ENCODE measurements around the gene TM9SF1. TPM values are rescaled to one million over a fixed set of nuclear protein-coding genes. Genes with fewer than 3 reads are reported as not detected.

TM9SF1 gene
- total RNA-seq, 2 experiments from 2014 or later = 17.0 to 24.4 TPM

DNA sequence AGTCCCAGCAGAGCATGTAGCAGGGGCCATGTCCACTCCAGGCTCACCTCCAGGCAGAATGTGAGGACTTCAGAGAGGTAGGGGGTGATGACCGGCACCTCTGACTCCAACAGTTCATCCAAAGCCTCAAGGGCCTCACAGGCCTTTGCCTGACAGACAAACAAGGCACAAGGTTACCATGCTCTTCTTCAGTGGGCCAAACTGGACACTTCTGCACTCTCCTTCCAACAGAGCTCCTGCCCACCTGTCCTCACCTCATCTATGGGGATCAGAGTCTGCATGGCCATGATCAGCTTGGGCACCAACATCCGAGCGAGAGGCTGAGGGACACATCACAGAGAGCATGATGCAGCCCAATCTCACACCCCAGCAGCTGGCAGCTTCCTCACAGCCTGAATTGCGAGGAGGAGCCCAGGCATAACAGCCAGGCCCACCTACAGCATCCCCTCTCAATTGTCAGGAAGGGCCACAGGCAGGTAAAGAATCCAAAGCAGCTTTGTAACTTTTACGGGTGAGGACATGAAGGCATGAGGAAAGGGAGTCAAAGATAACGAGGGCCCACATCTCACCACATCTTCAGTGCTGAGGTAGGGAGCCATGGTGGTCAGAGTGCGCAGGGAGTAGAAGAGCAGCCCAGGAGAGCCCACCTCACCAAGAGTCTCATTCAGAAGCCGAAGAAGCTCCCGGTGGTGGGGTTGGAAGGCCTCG lies 8.3 kb downstream of the TM9SF1 start:
- H3K4me3 Mint-ChIP-seq = peak overlapping the region; percentile 89
- POLR2A ChIA-PET = interaction anchor here (1.9 to 2.0 kb wide), 2 partner anchors 26 to 72 kb away, joined by 5 to 6 read pairs; partner anchors contain the start of genes CHMP4A, DCAF11 and NRL
- DNase-seq (no peak), ATAC-seq (no peak)
- H3K36me3 Mint-ChIP-seq (ENCODE audit: low read depth) = peaks cover 41% of the 10 kb centered on the region
- H3K9me3 Mint-ChIP-seq (ENCODE audit: low read depth) = no peaks in the 10 kb centered on the region
- CTCF ChIA-PET = interaction anchor here (0.9 to 2.0 kb wide), 6 partner anchors 14 to 121 kb away, joined by 3 to 8 read pairs (median 4); partner anchors contain the start of genes CIDEB, GMPR2, MDP1 and NEDD8
- intact Hi-C loops (cut with DNase I, micrococcal nuclease) = no loop called here
- no peaks in the 10 kb centered on the region for H3K27me3 Mint-ChIP-seq
- peaks cover 31% of the 10 kb centered on the region for H3K4me1 Mint-ChIP-seq
- H3K27ac Mint-ChIP-seq = no peak overlapping the region

DNA sequence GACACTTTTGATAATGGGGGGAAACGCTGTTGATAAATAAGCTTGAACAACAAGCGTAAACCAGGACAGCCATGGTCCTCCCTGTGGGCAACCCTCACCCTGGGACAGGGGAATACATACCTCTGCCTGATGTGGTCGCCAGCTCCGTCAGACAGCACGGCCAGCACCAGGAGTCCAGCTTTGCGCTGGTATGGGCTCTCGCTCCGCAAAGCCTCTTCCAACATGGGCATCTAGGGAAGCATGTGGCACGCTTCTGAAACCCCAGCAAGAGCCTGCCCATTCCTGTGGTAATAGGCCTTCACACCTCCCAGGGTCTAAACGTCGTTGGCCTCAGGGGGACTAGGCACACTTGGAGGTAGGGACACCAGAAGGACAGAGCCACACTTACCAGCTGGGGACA lies 9.5 kb downstream of the TM9SF1 start:
- ChIA-PET POLR2A (interaction anchor here (0.7 kb wide), 1 partner anchor 21 kb away, joined by 3 read pairs; no protein-coding TSS in a partner anchor), CTCF (interaction anchor here (0.7 to 2.5 kb wide), 4 partner anchors 25 to 146 kb away, joined by 3 to 7 read pairs (median 3); partner anchors contain the start of gene IRF9)
- intact Hi-C loops (cut with DNase I, micrococcal nuclease) = no loop called here
- Mint-ChIP-seq H3K27me3 (no peaks in the 10 kb centered on the region), H3K36me3 (ENCODE audit: low read depth) (peaks cover 36% of the 10 kb centered on the region), H3K27ac (no peak overlapping the region), H3K4me3 (no peak overlapping the region), H3K4me1 (peaks cover 29% of the 10 kb centered on the region), H3K9me3 (ENCODE audit: low read depth) (no peaks in the 10 kb centered on the region)
- no peak for ATAC-seq
- DNase-seq = no peak

DNA sequence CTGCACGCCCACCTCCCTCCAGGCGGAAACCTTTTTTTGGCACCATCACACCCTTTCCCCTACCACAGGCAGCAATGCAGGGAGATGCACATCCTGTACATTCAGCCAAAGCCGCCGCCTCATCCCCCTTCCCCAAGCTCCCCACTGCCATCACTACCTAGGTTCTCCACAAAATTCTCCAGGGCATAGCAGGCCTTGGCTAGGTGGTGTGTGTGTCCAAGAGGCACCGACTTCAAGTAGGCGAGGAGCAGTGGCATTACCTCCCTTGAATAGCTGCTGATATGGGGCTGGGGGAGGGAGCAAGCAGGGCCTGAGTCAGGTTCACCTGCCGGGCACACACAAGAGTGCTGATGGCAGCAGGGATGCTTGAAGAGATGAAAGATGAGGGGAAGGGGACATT lies 10.2 kb downstream of the TM9SF1 start:
- intact Hi-C loops (cut with DNase I, micrococcal nuclease) = no loop called here
- Mint-ChIP-seq H3K4me1 (peaks cover 27% of the 10 kb centered on the region), H3K36me3 (ENCODE audit: low read depth) (peaks cover 34% of the 10 kb centered on the region), H3K27me3 (no peaks in the 10 kb centered on the region), H3K9me3 (ENCODE audit: low read depth) (no peaks in the 10 kb centered on the region), H3K4me3 (no peak overlapping the region), H3K27ac (no peak overlapping the region)
- CTCF ChIA-PET = interaction anchor here (0.6 to 2.5 kb wide), 5 partner anchors 24 to 618 kb away, joined by 3 to 7 read pairs (median 3); partner anchors contain the start of gene IRF9
- DNase-seq = no peak
- no peak for ATAC-seq
- POLR2A ChIA-PET = interaction anchor here (0.6 kb wide), 1 partner anchor 47 kb away, joined by 3 read pairs; no protein-coding TSS in a partner anchor

DNA sequence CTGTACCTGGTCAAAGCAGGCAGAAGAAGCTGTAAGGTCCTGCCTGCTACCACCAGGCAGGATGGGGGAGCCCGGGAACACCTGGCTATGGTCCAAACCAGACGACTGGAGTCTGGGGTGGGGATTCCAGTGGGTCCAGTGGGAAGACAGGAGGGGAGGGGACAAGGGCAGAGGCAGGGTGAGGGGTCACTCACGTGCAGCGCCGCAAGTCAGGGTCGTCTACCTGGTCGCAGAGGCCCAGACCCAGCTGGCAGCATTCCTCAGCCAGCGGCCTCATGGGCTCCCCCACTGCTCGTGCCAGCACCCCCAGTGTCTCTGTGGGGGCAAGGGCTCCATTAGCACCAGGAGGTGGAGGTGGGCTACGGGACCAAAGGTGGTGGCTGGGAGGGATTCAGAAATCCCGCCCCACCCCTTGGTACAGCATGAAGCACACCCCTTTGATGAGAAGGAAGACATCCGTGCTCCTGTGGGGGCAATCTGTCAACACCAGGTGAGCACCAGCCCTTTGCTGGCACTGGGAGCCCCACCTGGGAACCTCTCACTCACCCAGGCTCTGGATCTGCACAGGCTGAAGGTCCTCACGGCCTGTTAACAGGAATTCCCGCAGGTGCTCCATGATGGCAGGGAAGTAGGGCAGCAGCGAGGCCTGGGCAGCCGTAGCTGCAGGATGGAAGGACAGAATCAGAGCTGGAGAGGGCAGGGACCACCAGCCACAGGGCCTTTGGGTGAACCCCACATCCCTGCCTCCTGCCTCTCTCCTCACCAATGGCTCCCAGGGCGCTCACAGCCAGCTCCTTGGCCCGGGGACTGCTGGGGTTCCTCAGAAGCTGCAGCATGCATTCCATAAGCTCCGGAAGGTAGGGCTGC lies 10.9 kb downstream of the TM9SF1 start:
- POLR2A ChIA-PET = interaction anchor here (0.6 kb wide), 2 partner anchors 28 to 46 kb away, joined by 3 to 8 read pairs; no protein-coding TSS in a partner anchor
- Mint-ChIP-seq H3K36me3 (ENCODE audit: low read depth) (peaks cover 36% of the 10 kb centered on the region), H3K4me1 (peaks cover 22% of the 10 kb centered on the region), H3K4me3 (no peak overlapping the region), H3K27ac (no peak overlapping the region), H3K9me3 (ENCODE audit: low read depth) (no peaks in the 10 kb centered on the region), H3K27me3 (no peaks in the 10 kb centered on the region)
- intact Hi-C loops (cut with DNase I, micrococcal nuclease) = no loop called here
- DNase-seq (no peak), ATAC-seq (no peak)
- CTCF ChIA-PET = interaction anchor here (0.6 to 2.5 kb wide), 4 partner anchors 23 to 618 kb away, joined by 3 to 7 read pairs (median 4); partner anchors contain the start of genes CIDEB and IRF9

DNA sequence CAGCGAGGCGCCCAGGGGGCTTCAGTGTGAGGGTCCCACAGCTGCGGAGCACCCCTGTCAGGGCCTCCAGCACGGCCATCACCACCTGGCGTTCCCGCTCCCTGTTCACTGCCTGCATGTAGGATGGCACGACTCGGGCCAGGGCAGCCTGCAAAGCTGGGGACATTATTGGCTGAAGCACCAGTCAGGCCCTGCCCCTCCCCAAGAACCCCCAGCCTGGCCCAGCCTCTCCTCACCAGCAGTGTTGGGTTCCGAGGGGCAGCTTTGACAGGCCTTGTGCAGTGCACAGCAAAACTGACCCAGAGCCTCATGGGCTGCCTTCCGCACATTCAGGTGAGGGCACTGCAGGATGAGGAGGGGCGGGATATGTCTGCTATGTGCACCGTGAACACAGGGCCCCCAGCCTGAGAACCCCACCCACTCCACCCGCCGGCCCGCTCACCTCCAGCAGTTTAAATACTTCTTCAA lies 12.2 kb downstream of the TM9SF1 start:
- intact Hi-C loops (cut with DNase I, micrococcal nuclease) = no loop called here
- peaks cover 42% of the 10 kb centered on the region for H3K36me3 Mint-ChIP-seq (ENCODE audit: low read depth)
- ATAC-seq = no peak
- peaks cover 14% of the 10 kb centered on the region for H3K4me1 Mint-ChIP-seq
- no peaks in the 10 kb centered on the region for H3K9me3 Mint-ChIP-seq (ENCODE audit: low read depth)
- CTCF ChIA-PET = interaction anchor here (0.6 to 1.4 kb wide), 3 partner anchors 94 to 126 kb away, joined by 3 to 6 read pairs (median 6); partner anchors contain the start of genes CIDEB and LTB4R2
- POLR2A ChIA-PET = no interaction called here
- no peak overlapping the region for H3K27ac Mint-ChIP-seq
- DNase-seq = no peak
- H3K4me3 Mint-ChIP-seq = no peak overlapping the region
- no peaks in the 10 kb centered on the region for H3K27me3 Mint-ChIP-seq

DNA sequence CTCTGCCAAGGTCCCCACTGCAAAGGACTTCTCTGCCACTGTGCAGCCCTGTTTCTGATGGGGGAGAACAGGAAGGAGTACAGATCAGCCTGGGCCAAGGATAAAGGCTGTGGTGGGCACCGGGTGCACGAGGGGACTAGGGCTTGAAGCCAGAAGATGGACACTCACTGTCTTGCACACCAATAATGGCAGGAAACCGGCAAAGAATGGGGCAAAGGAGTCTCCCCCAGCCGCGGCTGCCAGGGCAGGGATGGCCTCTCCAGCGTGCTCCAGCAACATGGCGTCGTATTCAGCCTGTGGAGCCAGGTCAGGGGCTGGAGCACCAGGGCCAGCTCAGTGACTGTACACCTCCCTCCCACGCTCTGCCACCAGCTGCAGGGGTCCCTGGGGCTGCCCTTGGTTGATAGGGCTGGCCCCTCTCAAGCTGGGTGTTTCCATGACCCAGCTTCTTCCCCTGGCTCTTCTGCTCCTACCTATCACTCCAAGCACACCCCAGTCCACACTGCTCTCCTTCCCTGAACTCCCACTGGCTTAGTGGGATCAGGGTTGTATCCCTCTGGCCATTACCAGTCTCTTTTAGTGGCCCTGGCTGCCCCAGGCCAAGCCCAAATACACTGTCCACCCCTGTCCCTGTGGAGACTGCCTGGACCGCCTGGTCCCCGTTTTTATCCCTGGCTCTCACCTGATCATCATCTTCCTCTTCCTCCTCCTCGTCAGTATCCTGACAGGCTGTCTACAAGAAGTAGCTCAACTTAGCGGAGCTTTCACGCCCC lies 12.9 kb downstream of the TM9SF1 start:
- H3K4me3 Mint-ChIP-seq = no peak overlapping the region
- DNase-seq (no peak), ATAC-seq (no peak)
- peak overlapping the region; percentile 42 for H3K27ac Mint-ChIP-seq
- H3K27me3 Mint-ChIP-seq = no peaks in the 10 kb centered on the region
- intact Hi-C loops (cut with DNase I, micrococcal nuclease) = no loop called here
- peaks cover 8% of the 10 kb centered on the region for H3K4me1 Mint-ChIP-seq
- POLR2A ChIA-PET = interaction anchor here (0.6 to 1.9 kb wide), 2 partner anchors 17 to 231 kb away, joined by 3 to 6 read pairs; no protein-coding TSS in a partner anchor
- CTCF ChIA-PET = interaction anchor here (0.6 to 1.3 kb wide), 2 partner anchors 93 to 127 kb away, joined by 6 read pairs; partner anchors contain the start of gene LTB4R2
- H3K9me3 Mint-ChIP-seq (ENCODE audit: low read depth) = no peaks in the 10 kb centered on the region
- peaks cover 44% of the 10 kb centered on the region for H3K36me3 Mint-ChIP-seq (ENCODE audit: low read depth)

DNA sequence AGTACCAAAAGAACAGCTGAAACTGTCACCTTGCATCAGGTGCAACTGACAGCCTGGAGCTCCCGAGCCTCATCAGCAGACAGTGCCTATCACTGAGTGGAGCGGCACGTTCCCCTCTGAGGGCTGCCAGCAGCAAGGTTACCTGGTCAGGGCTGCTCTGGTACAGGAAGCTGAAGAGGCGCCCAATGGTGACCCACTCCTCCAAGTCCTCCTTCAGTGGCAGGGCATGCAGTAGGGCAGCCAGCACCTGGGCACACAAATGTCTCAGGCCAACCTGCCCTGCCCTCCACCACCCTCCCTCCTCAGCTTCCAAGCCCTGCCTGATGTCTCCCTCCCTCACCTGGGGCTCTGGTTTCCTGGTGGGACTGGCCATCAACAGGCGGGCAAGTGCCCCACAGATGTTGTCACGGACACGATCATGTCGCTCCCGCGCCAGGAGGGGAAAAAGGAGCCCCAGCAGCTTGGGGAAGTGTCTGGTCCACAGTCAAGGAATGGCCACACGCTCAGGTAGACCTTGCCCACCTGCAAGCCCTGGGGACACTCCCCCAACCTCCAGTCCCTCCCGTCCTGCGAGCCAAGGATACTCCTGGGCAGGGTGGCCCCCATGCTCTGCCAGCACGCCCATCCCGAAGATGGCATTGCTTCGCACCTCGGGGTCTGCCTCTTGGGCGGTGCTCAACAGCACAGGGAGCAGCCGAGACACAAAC lies 13.7 kb downstream of the TM9SF1 start:
- ChIA-PET POLR2A (interaction anchor here (0.6 to 1.9 kb wide), 2 partner anchors 16 to 232 kb away, joined by 3 to 6 read pairs; no protein-coding TSS in a partner anchor), CTCF (interaction anchor here (1.2 to 1.3 kb wide), 2 partner anchors 115 to 128 kb away, joined by 4 to 6 read pairs; partner anchors contain the start of gene LTB4R2)
- Mint-ChIP-seq H3K4me3 (no peak overlapping the region), H3K36me3 (ENCODE audit: low read depth) (peaks cover 45% of the 10 kb centered on the region), H3K27ac (no peak overlapping the region), H3K4me1 (peaks cover 3% of the 10 kb centered on the region), H3K27me3 (no peaks in the 10 kb centered on the region), H3K9me3 (ENCODE audit: low read depth) (no peaks in the 10 kb centered on the region)
- DNase-seq (no peak), ATAC-seq (no peak)
- intact Hi-C loops (cut with DNase I, micrococcal nuclease) = no loop called here

DNA sequence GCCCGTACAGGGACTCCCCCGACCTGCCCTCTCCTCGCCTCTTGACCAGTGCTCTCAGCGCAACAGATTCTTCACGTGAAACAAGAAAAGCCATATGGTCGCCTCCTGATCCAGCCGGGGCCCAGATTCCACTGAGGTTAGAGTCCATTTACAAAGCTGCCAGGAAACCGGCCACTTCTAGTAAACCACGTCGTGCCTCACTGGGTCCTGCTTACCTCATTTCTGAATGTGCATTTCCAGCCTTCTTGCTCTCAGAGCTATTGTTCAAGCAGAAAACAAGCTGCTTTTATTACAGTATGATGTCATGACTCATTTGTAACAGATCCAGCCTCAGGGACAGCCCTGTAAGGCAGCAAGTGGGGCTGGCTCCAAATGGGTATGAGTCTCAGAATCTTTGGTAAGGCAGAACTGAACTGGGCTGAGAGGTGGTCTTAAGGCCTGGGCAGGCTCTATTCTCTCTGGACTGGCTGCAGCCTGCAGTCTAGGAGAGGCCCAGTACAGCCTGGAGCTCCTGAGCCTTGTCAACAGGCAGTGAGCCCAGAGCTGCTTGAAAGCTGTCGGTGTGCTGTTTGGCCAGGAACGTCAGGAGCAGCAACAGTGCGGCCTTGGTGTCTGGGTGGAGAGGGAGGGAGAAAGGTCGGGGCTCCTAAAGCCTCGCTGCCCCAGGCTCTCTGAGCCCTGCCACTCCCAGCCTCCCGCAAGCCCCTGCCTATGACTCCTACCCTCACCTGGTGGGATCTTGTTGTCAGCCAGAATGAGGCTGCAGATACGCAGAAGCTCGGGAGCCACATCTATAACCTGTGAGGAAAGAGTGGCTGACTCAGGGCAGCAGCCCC lies 15.1 kb downstream of the TM9SF1 start:
- POLR2A ChIA-PET = interaction anchor here (2.8 kb wide), 1 partner anchor 11 kb away, joined by 12 read pairs; no protein-coding TSS in a partner anchor
- peaks cover 37% of the 10 kb centered on the region for H3K36me3 Mint-ChIP-seq (ENCODE audit: low read depth)

DNA sequence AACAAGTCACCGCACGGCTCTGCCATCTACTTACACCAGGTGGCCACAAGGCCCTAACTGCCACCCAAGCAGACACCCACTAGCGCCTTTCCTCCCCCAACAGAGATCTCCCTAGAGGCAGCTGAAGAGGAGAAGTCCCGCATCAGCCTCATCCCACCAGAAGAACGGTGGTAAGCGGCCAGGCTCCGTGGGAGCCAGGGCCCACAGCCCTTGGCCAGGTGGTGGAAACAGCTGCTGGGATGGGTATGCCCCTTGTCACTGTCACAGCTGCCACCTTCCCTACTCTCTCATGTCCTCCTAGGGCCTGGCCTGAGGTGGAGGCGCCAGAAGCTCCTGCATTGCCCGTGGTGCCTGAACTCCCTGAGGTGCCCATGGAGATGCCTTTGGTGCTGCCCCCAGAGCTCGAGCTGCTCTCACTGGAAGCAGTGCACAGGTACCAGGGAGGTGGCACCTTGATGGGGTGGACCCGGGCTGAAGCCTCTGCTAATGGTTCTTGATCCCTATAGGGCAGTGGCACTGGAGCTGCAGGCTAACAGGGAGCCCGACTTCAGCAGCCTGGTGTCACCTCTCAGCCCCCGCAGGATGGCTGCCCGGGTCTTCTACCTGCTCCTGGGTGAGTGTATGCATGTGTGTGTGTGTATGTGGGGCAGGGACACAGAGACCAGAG lies 15.8 kb downstream of the TM9SF1 start:
- H3K4me3 Mint-ChIP-seq = no peak overlapping the region
- intact Hi-C loops (cut with DNase I, micrococcal nuclease) = no loop called here
- no peaks in the 10 kb centered on the region for H3K27me3 Mint-ChIP-seq
- ATAC-seq = no peak
- ChIA-PET CTCF (interaction anchor here (0.7 to 1.3 kb wide), 3 partner anchors 19 to 117 kb away, joined by 3 to 6 read pairs (median 3); partner anchors contain the start of genes IRF9 and TINF2), POLR2A (interaction anchor here (1.2 to 2.8 kb wide), 2 partner anchors 11 to 17 kb away, joined by 3 to 12 read pairs; no protein-coding TSS in a partner anchor)
- H3K4me1 Mint-ChIP-seq = no peaks in the 10 kb centered on the region
- H3K36me3 Mint-ChIP-seq (ENCODE audit: low read depth) = peaks cover 37% of the 10 kb centered on the region
- no peak for DNase-seq
- H3K27ac Mint-ChIP-seq = peak overlapping the region; percentile 25
- no peaks in the 10 kb centered on the region for H3K9me3 Mint-ChIP-seq (ENCODE audit: low read depth)

More for the DNA sequence above, 15.1 kb downstream of the TM9SF1 start:
- ATAC-seq (peak; percentile 37), DNase-seq (no peak)
- Mint-ChIP-seq H3K27ac (no peak overlapping the region), H3K4me3 (no peak overlapping the region), H3K4me1 (no peaks in the 10 kb centered on the region), H3K27me3 (no peaks in the 10 kb centered on the region), H3K9me3 (ENCODE audit: low read depth) (no peaks in the 10 kb centered on the region)
- intact Hi-C loops (cut with DNase I, micrococcal nuclease) = no loop called here
- CTCF ChIA-PET = interaction anchor here (0.5 to 1.3 kb wide), 5 partner anchors 19 to 116 kb away, joined by 3 to 6 read pairs (median 4); partner anchors contain the start of genes IRF9 and TINF2
